K562 (cell line): ENCODE results near the gene TARS3. TPM values are rescaled to one million over a fixed set of nuclear protein-coding genes. Genes with fewer than 3 reads are reported as not detected.
A peak's percentile ranks its signal among the peaks of the same experiment; 100 is the strongest.

Experiments
- ATAC-seq: fragments of 200-7000 bp; cut with Tn5 transposase; 3 replicates; pipeline ENCODE4 v1.9.1; 2020; ENCODE audit warnings: moderate library complexity
- BruUV-seq: library from RNA; stranded (reverse); fragments of 400-500 nt; replicated peaks from 2 replicates; lab custom pipeline; 2021; lab: Mats Ljungman, UMichigan
- CTCF ChIA-PET: fragments of 300-600 bp; formaldehyde crosslinking; extraction: SDS; loops from one replicate; lab custom pipeline; 2021; ENCODE audit warnings: low intra/inter-chr PET ratio; lab: Yijun Ruan, JAX
- POLR2A ChIA-PET: fragments of 300-600, 350-650 bp; sonication (Branson Sonifier 250); formaldehyde crosslinking; extraction: SDS; loops from one replicate; lab custom pipeline; 2021; ENCODE audit warnings: antibody characterized with exemption, inconsistent platforms; lab: Yijun Ruan, JAX
- DNase-seq, 4 experiments: peaks; one replicate each; pipeline versions ENCODE4 v3.0.0 to v3.0.0-alpha.2; 2011 to 2018; ENCODE audit warnings: low spot score in 3 of 4, mixed read lengths in 3 of 4; ENCODE audit errors: extremely low read depth in 1 of 4
- FAIRE-seq: peaks from 2 replicates; lab custom pipeline; 2011; peaks lifted over from hg19 to GRCh38; lab: Jason Lieb, UNC
- H2AFZ ChIP-seq: 2 replicates; pipeline ENCODE4 v1.6.0; 2011; ENCODE audit warnings: low read depth, low read length, control low read depth, inconsistent platforms
- H3K27ac ChIP-seq: fragments of 200-600 bp; 3 replicates; pipeline ENCODE4 v1.8.0; 2011; ENCODE audit warnings: low read depth, mild to moderate bottlenecking, control low read depth, inconsistent platforms, low read length, moderate library complexity, mixed read lengths; ENCODE audit errors: extremely low read depth
- H3K27me3 ChIP-seq, 2 experiments: fragments of 300-600 bp in 1 of 2; 2 replicates in 1 of 2; 3 replicates in 1 of 2; pipeline versions ENCODE4 v1.6.0 to v1.8.0; 2011; ENCODE audit warnings: inconsistent platforms in 2 of 2, low read length in 2 of 2, mild to moderate bottlenecking in 1 of 2, mixed read lengths in 1 of 2, moderate library complexity in 1 of 2; ENCODE audit not compliant: control insufficient read depth in 2 of 2, insufficient read depth in 2 of 2
- H3K36me3 ChIP-seq: fragments of 300-600 bp; 3 replicates; pipeline ENCODE4 v1.8.0; 2011; ENCODE audit warnings: mild to moderate bottlenecking, low read length, inconsistent platforms; ENCODE audit not compliant: control insufficient read depth, insufficient read depth
- H3K4me1 ChIP-seq, 2 experiments: fragments of 200-600 bp in 1 of 2; replicated peaks in 1 of 2; 2 replicates in 1 of 2; 3 replicates in 1 of 2; pipeline versions ENCODE4 v1.5.1 to v1.8.0; 2011; ENCODE audit warnings: inconsistent platforms in 2 of 2, low read length in 2 of 2, mild to moderate bottlenecking in 1 of 2, mixed read lengths in 1 of 2, moderate library complexity in 1 of 2; ENCODE audit not compliant: control insufficient read depth in 2 of 2, insufficient read depth in 2 of 2
- H3K4me2 ChIP-seq: 2 replicates; pipeline ENCODE4 v1.6.1; 2011; ENCODE audit warnings: low read length, control low read depth, inconsistent platforms, mixed read lengths; ENCODE audit not compliant: insufficient read depth
- H3K4me3 ChIP-seq: fragments of 200-600 bp; sonication (generic), shearing (Covaris generic); 2 replicates; pipeline ENCODE4 v1.5.1; 2016; ENCODE audit warnings: control low read depth, inconsistent platforms
- H3K79me2 ChIP-seq: fragments of 200-600 bp; 3 replicates; pipeline ENCODE4 v1.8.0; 2011; ENCODE audit warnings: low read length, inconsistent platforms; ENCODE audit not compliant: control insufficient read depth, insufficient read depth
- H3K9ac ChIP-seq, 2 experiments: 2 replicates each; pipeline versions ENCODE4 v1.6.0 to v1.6.1; 2011; ENCODE audit warnings: low read depth in 2 of 2, low read length in 2 of 2, control low read depth in 1 of 2, inconsistent platforms in 1 of 2, mild to moderate bottlenecking in 1 of 2, mixed read lengths in 1 of 2; ENCODE audit not compliant: insufficient read depth in 1 of 2
- H3K9me1 ChIP-seq: one replicate; pipeline ENCODE4 v1.6.0; 2011; ENCODE audit warnings: inconsistent platforms, mild to moderate bottlenecking, low read length, moderate library complexity; ENCODE audit not compliant: control insufficient read depth, insufficient read depth
- H3K9me3 ChIP-seq: replicated peaks from 2 replicates; pipeline ENCODE4 v1.5.1; 2011; ENCODE audit warnings: low read depth, low read length, inconsistent platforms; ENCODE audit not compliant: control insufficient read depth, insufficient read depth
- H4K20me1 ChIP-seq: replicated peaks from 2 replicates; pipeline ENCODE4 v1.6.1; 2011; ENCODE audit warnings: low read length, inconsistent platforms, mixed read lengths; ENCODE audit not compliant: control insufficient read depth, insufficient read depth
- CREB3 ChIP-seq: fragments of 450-650 bp; conservative IDR thresholded peaks from 2 replicates; pipeline ENCODE4 v1.6.1; 2016; ENCODE audit warnings: missing genetic modification characterization, low read depth, mild to moderate bottlenecking, missing compliant biosample characterization, moderate library complexity
- NR4A1 ChIP-seq, 2 experiments: fragments of 250-450 bp in 1 of 2; fragments of 450-650 bp in 1 of 2; sonication (Bioruptor Pico) in 1 of 2; IDR thresholded peaks; 2 replicates each; pipeline versions ENCODE4 v1.4.0 to v1.6.1; 2016 to 2020; ENCODE audit warnings: mild to moderate bottlenecking in 2 of 2, missing compliant biosample characterization in 1 of 2, missing genetic modification characterization in 1 of 2, moderate library complexity in 1 of 2
- PCBP2 ChIP-seq: fragments of 200-400 bp; formaldehyde crosslinking; IDR thresholded peaks from 2 replicates; pipeline ENCODE4 v1.6.1; 2018; ENCODE audit warnings: low read length, low read depth, mild to moderate bottlenecking, moderate library complexity; ENCODE audit not compliant: poor library complexity, severe bottlenecking
- RFX1 ChIP-seq: fragments of 450-650 bp; IDR thresholded peaks from 2 replicates; pipeline ENCODE4 v1.6.1; 2016; ENCODE audit warnings: mild to moderate bottlenecking, moderate library complexity
- STAT5B ChIP-seq: fragments of 250-450 bp; sonication (Bioruptor Pico); IDR thresholded peaks from 2 replicates; pipeline ENCODE4 v1.8.0; 2021; ENCODE audit warnings: mild to moderate bottlenecking, inconsistent platforms
- ZFP36 ChIP-seq: fragments of 150-350 bp; IDR thresholded peaks from 2 replicates; pipeline ENCODE4 v1.6.1; 2018; ENCODE audit warnings: low read length, low read depth; ENCODE audit not compliant: partially characterized antibody
- WGBS: fragments of 100-300 bp; shearing (Covaris generic); methylation state at CpG from one replicate; pipeline ENCODE4 v1.1.6; 2016; ENCODE audit warnings: low coverage, mixed read lengths; ENCODE audit not compliant: insufficient coverage; ENCODE audit errors: missing lambda C conversion rate; 5-methylcytosine and 5-hydroxymethylcytosine counted together
- in situ Hi-C: fragments of 300-500 bp; cut with MboI; formaldehyde crosslinking; loops from 4 replicates; pipeline ENCODE4 v1.15.0; 2018; ENCODE audit warnings: inconsistent platforms, mixed read lengths
- intact Hi-C: fragments of 100-400 bp; cut with micrococcal nuclease; formaldehyde crosslinking; loops from 2 replicates; pipeline ENCODE4 v1.14.2; 2022
- polyA plus RNA-seq, 8 experiments: library from polyadenylated mRNA; depleted of rRNA in 4 of 8; stranded (reverse) in 5 of 8; unstranded in 3 of 8; fragments of >200 nt; fragmentation: Nextera tagmentation in 2 of 8; fragmentation: Illumina TruSeq in 1 of 8; extraction: Ambion mirVana in 2 of 8; extraction: Trizol in 1 of 8; gene quantifications; 2 replicates each; pipeline versions ENCODE4 v1.2.1 to v1.2.3, GENCODE V29; 2011 to 2014; ENCODE audit warnings: inconsistent platforms in 1 of 8, missing spikeins in 1 of 8
- total RNA-seq, 7 experiments: library from RNA; depleted of rRNA in 6 of 7; stranded (reverse); fragments of >200 nt in 6 of 7; fragmentation: Illumina TruSeq in 2 of 7; extraction: Trizol in 2 of 7; gene quantifications; 2 replicates each; pipeline versions ENCODE4 v1.2.1 to v1.2.3, GENCODE V29; 2011 to 2021; ENCODE audit warnings: low replicate concordance in 1 of 7

The TARS3 gene
- total and polyA plus RNA-seq, 9 of the 15 experiments (the other 6 are each of a cell fraction or from before 2014, with no cell fraction given): 2.1 to 14.7 (median 9.8) TPM

GRCh38 chr15:101635944-101636727 is 88.1 kb downstream of the TARS3 start:
- intact Hi-C loops: no loop called here
- no peak for FAIRE-seq
- Histone ChIP-seq H3K4me2 (no peak overlapping the region), H3K9ac (no peak overlapping the region), H3K79me2 (no peaks in the 10 kb centered on the region), H3K27me3 (no peaks in the 10 kb centered on the region), H2AFZ (no peak overlapping the region), H3K4me3 (no peak overlapping the region), H3K9me3 (no peaks in the 10 kb centered on the region), H3K36me3 (peaks cover 20% of the 10 kb centered on the region), H3K9me1 (no peaks in the 10 kb centered on the region), H4K20me1 (no peaks in the 10 kb centered on the region), H3K4me1 (no peaks in the 10 kb centered on the region; a peak in 1 of 5 replicates), H3K27ac (no peak overlapping the region)
- peak; percentile 67 for TF ChIP-seq ZFP36
- no peak for TF ChIP-seq STAT5B (CRISPR knock-in tag)
- TF ChIP-seq PCBP2: no peak
- peak; percentile 34; the same call in 1 of the 2 replicates for TF ChIP-seq RFX1
- no peak for TF ChIP-seq NR4A1 (CRISPR knock-in tag; IDR thresholded peaks at IDR 0.05)
- no peak for TF ChIP-seq NR4A1 (tag; IDR thresholded peaks at IDR 0.05)
- 0 out of 2 replicates have a peak, but pooled peaks have one; percentile 34 for TF ChIP-seq CREB3 (tag)
- CTCF ChIA-PET: no interaction called here
- peak in 1 of 4 experiments; percentile 28 for DNase-seq
- POLR2A ChIA-PET: interaction anchor here (1.1 to 1.2 kb wide), 2 partner anchors 14 to 343 kb away, joined by 3 read pairs; no protein-coding TSS in a partner anchor
- no TSS peak for BruUV-seq
- in situ Hi-C loops: no loop called here
- peak; percentile 51; the same call in 2 of the 3 replicates for ATAC-seq
- whole genome bisulfite sequencing: 36% methylated on average over 7 of the region's 7 CpGs
